H54 (cell line): ENCODE measurements around the gene BRI3.

Experiments
- DNase-seq: peaks from one replicate; pipeline ENCODE4 v3.0.0; 2011; ENCODE audit warnings: low spot score, mixed read lengths; ENCODE audit not compliant: insufficient read length
- FAIRE-seq: peaks from 3 replicates; lab custom pipeline; 2011; peaks lifted over from hg19 to GRCh38; lab: Jason Lieb, UNC
- POLR2A ChIP-seq: IDR thresholded peaks from 2 replicates; pipeline ENCODE4 v1.6.1; 2011; ENCODE audit warnings: low read depth, mild to moderate bottlenecking, low read length

The BRI3 gene

GRCh38 chr7:98322331-98323270, 41.1 kb downstream of the BRI3 start:
- FAIRE-seq (no peak), DNase-seq (no peak)
- no peak for TF ChIP-seq POLR2A

GRCh38 chr7:98323597-98324322, 42.3 kb downstream of the BRI3 start:
- no peak for FAIRE-seq
- DNase-seq, result no peak
- no peak for TF ChIP-seq POLR2A

- FAIRE-seq (no peak), DNase-seq (no peak)
- TF ChIP-seq POLR2A, result no peak
These were observed 43.3 kb downstream of the BRI3 start for GRCh38 chr7:98324782-98325181.

- FAIRE-seq (no peak), DNase-seq (no peak)
- TF ChIP-seq POLR2A, result no peak
These were observed 47.8 kb downstream of the BRI3 start for GRCh38 chr7:98329100-98329790.

- FAIRE-seq (no peak), DNase-seq (no peak)
- no peak for TF ChIP-seq POLR2A
These were observed 48.4 kb downstream of the BRI3 start for GRCh38 chr7:98329791-98330373.

- TF ChIP-seq POLR2A, result no peak
- DNase-seq (no peak), FAIRE-seq (no peak)
These were observed 49.5 kb downstream of the BRI3 start for GRCh38 chr7:98330926-98331529.

- DNase-seq (no peak), FAIRE-seq (no peak)
- no peak for TF ChIP-seq POLR2A
These were observed 52.6 kb downstream of the BRI3 start for GRCh38 chr7:98334081-98334480.

- FAIRE-seq, result no peak
- TF ChIP-seq POLR2A, result no peak
- DNase-seq, result no peak
These were observed 54.0 kb downstream of the BRI3 start for GRCh38 chr7:98335411-98335977.

- no peak for TF ChIP-seq POLR2A
- FAIRE-seq, result no peak
- DNase-seq, result no peak
These were observed 57.0 kb downstream of the BRI3 start for GRCh38 chr7:98338441-98338840.

GRCh38 chr7:98339043-98339442, 57.6 kb downstream of the BRI3 start:
- no peak for FAIRE-seq
- DNase-seq, result no peak
- no peak for TF ChIP-seq POLR2A

GRCh38 chr7:98341106-98341505, 59.6 kb downstream of the BRI3 start:
- FAIRE-seq (no peak), DNase-seq (no peak)
- no peak for TF ChIP-seq POLR2A
